GM19452 (cell line): ENCODE results near the gene TBCK.
"Not testable (repeated sequence)": the region's sequence is repeated elsewhere in the genome, so short reads cannot be mapped to it uniquely, and the experiment has no call there.

Source experiments
- ATAC-seq: cut with Tn5 transposase; IDR thresholded peaks from one replicate; pipeline ENCODE4 v1.9.1; 2021; ENCODE audit not compliant: unreplicated experiment

TBCK gene

DNA sequence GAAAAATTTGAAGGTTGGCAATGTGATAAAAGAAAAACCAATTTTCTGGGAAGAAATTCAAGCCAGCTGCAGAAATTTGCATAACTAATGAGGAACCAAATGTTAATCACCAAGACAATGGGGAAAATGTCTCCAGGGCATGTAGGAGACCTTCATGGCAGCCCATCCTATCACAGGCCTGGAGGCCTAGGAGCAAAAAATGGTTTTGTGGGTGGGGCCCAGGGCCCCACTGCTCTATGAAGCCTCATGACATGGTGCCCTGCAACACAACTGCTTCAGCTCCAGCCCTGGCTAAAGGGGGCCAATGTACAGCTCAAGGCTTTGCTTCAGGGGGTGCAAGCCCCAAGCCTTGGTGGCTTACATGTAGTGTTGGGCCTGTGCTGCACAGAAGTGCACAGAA lies 184.0 kb downstream of the TBCK start:
- no peak for ATAC-seq

DNA sequence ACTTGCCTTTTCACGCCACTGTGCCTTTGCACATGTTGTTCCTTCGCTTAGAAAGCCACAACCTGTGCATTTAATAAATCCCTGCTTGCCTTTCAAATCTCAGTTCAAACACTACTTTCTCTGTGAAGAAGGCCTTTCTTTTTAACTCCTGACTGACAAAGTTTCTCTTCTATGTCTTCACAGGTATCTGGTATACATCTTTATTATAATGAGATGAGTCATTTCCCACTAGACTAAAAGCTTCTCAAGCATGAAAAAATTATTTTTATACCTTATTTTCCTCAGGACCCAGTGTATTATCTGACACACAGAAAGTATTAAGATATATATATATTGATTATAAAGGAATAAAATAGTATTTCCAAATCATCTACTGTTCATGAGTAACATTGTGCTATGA lies 189.9 kb downstream of the TBCK start:
- no peak for ATAC-seq

DNA sequence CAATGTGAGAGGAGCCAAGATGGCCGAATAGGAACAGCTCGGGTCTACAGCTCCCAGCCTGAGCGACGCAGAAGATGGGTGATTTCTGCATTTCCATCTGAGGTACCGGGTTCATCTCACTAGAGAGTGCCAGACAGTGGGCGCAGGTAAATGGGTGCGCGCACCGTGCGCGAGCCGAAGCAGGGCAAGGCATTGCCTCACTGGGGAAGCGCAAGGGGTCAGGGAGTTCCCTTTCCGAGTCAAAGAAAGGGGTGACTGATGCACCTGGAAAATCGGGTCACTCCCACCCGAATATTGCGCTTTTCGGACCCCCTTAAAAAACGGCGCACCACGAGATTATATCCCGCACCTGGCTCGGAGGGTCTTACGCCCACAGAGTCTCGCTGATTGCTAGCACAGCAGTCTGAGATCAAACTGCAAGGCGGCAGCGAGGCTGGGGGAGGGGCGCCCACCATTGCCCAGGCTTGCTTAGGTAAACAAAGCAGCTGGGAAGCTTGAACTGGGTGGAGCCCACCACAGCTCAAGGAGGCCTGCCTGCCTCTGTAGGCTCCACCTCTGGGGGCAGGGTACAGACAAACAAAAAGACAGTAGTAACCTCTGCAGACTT lies 196.0 kb downstream of the TBCK start:
- ATAC-seq = not testable (repeated sequence)

DNA sequence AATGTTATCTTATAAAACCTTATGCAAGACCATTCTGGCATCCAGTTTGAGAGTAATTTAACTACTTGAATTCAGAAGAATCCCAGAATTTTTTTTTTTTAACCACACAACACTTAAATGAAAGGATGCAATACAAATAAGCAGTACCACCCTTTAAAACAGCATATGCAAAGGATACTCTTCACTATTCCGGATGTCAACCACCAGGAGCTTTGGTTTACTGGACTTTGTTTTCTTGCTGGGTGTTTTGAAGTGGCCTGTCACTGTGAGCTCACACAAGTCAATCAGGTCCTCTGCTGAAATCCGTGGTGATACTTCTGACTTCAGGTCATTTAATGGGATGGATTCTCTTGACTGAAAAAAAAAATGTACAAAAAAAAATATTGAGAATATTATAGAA lies 200.0 kb downstream of the TBCK start:
- no peak for ATAC-seq

DNA sequence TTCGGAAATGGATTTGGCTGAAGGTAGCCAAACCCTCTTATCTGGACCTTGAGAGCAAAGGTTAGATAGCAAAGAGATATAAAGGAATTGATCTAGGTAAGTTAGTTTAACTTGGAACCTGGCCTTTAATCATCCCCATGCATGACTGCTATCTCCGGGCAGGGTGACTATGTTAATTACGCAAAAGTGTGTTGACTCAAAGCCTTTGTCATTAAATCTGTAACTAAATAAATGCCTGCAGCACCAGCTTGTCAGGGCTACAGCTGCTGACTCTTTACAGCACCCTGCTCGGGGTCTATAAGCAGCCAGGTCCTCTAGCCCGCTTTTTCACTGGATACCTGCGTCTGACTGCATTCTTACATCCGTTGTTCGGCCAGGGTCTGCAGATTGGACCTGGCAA lies 201.7 kb downstream of the TBCK start:
- no peak for ATAC-seq

DNA sequence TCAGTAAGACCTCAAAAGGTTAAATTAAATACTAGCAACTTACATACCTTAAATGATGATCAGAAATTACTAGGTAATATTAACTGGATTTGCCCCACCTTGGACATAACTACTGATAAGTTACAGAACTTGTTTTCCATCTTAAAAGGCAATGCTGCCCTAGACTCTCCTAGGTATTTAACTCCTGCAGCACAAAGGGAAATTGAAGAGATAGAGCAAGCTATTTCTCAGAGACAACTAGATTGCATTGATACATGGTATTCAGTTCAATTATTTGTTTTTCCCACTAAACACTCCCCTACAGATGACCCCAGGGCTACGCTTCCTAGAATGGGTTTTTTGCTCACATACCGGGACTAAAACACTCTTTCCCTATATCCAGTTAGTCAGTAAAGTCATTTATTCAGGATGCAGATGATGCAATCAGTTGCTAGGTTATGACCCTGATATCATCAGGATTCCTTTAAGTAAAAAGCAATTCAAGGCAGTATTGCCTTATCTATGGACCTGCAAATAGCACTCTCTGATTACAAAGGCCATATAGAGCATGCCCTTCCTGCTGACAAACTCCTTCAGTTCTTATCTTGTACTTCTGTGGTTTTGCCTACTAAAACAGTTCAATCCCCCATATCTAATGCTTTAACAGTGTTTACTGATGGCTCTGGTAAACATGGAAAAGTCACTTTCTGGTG lies 204.1 kb downstream of the TBCK start:
- not testable (repeated sequence) for ATAC-seq

DNA sequence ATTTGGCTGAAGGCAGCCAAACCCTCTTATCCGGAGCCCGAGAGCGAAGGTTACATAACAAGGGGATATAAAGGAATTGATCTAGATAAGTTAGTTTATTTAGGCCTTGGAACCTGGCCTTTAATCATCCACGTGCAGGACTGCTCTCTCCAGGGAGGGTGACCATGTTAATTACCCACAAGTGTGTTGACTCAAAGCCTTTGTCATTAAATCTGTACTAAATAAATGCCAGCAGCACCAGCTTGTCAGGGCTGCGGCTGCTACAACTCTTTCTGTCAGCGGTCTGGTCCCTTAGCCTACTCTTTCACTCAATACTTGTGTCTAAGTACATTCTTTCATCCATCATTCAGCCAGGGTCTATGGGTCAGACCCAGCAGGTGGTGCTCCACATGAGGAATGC lies 206.1 kb downstream of the TBCK start:
- ATAC-seq = no peak

DNA sequence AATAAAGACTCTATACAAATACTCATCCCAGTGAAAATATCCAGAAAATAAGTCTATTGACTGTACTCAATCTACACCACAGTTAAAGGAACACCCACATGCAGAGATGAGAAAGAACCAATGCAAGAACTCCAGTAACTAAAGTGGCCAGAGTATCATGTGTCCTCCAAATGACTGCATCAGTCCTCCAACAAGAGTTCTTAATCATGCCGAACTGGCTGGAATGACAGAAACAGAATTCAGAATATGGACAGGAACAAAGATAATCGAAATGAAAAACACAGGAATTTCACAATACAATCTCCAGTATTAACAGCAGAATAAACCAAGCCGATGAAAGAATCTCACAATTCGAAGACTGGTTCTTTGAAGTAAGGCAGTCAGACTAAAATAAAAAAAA lies 210.3 kb downstream of the TBCK start:
- no peak for ATAC-seq

DNA sequence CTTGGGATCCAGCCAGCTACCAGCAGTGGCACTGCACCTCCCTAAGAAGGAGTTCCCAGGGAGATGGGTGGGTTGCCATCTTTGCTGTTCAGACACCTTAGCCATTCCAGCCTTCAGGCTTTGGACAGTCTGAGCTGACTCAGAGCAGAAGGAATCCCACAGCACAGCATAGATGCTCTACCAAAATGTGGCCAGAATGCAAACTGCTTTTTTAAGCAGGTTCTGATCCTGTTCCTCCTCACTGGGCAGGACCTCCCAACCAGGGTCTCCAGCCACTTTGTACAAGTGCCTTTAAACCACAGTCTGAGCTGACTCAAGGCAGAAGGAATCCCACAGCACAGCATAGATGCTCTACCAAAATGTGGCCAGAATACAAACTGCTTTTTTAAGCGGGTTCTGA lies 211.7 kb downstream of the TBCK start:
- ATAC-seq = no peak

DNA sequence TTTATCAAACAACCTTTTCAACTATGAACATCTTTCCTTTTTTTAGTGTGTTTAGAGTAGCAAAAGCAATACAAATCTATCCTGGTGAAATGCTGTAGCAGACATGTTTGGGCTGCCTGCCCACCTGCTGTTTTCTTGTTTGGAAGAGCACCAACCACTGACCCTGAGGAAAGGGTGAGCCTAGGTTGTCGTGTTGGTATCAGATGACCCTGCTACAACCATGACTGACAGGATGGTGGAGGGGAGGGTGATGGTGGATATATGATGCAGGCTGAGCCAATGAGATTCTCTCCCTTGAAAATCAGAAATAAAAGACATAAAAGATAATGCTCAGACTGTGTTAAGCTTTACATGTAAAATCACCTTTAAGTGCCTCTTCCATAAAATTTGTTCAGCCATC lies 219.6 kb downstream of the TBCK start:
- ATAC-seq = no peak

DNA sequence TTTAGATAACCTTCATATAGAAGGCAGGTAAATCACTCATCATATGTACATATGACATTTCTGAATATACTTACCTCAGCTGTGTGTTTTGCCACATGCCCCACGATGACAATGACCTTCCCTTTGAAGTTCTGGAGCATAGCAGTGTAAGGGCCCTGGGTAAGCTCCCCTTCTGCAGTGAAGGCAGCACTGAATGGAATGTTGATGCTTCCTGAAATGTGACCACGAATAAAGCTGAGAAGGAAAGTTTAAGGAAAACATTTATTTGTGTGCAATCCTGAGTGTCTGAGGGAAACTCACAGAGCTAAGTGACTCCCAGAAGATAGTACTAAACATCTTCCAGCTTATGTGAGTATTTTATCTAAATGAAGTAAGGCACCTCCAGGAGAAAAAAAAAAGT lies 220.6 kb downstream of the TBCK start:
- no peak for ATAC-seq

DNA sequence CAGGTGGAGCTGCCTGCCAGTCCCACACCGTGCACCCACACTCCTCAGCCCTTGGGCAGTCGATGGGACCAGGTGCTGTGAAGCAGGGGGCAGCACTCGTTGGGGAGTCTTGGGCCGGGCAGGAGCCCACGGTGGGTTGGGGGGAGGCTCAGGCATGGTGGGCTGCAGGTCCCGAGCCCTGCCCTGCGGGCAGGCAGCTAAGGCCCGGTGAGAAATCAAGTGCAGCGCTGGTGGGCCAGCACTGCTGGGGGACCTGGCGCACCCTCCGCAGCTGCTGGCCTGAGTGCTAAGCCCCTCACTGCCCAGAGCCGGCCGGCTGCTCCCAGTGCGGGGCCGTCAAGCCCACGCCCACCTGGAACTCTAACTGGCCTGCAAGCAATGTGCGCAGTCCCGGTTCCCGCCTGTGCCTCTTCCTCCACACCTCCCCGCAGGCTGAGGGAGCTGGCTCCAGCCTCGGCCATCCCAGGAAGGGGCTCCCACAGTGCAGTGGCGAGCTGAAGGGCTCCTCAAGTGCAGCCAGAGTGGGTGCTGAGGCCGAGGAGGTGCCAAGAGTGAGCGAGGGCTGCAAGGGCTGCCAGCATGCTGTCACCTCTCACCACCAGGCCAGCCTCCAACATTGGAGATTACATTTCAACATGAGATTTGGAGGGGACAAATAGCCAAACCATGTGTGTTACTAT lies 223.5 kb downstream of the TBCK start:
- no peak for ATAC-seq

DNA sequence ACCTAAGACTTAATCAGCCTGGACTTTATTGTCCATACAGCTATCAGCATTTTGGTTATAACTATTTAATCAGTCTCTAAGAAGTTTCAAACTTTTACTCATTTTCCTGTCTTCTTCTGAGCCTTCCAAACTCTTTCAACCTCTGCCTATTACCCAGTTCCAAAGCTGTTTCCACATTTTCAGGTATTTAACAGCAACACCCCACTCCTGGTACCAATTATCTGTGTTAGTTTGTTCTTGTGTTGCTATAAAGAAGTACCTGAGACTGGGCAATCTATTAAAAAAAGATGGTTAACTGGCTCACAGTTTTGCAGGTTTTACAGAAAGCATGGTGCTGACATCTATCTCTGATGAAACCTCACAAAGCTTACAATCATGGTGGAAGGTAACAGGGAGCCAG lies 225.2 kb downstream of the TBCK start:
- ATAC-seq = no peak

DNA sequence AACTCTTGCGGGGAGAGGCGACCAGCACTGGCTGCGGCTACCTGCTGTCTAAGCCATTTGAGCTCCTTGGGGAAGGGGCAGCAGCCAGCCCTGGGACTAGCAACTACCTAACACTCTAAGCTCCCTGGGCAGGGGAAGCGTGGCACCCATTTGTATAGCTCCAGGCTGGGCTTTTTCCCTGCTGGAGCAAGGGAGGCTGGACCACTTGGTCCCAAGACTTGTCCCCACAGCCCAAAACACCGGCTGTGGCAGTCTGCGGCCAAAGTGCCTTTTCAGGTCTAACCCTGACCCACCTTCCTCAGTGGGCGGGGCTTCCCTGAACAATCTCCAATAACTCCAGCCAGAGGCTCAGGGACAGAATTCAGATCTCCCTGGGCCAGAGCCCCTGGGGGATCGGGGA lies 232.9 kb downstream of the TBCK start:
- no peak for ATAC-seq

DNA sequence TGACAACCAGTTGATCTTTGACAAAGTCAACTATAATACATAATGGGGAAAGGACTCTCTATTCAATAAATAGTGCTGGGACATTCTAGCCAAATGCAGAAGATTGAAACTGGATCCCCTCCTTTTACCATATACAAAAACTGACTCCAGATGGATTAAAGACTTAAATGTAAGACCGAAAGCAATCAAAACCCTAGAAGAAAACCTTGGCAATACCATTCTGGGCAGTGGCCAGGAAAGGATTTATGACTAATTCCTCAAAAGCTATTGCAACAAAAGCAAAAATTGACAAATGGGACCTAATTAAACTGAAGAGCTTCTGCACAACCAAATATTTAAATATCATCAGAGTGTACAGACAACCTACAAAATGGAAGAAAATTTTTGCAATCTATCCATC lies 235.6 kb downstream of the TBCK start:
- no peak for ATAC-seq

DNA sequence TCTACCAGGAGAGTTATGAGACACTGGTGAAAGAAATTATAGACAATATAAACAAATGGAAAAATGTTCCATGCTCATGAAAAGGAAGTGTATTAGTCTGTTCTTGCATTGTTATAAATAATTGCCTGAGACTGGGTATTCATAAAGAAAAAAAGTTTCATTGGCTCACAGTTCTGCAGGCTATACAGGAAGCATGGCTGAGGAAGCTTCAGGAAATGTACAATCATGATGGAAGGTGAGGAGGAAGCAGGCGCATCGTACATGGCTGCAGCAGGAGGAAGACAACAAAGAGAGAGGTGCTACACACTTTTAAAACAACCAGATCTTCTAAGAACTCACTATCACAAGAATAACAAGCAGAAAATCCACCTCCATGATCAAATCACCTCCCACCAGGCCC lies 236.4 kb downstream of the TBCK start:
- no peak for ATAC-seq

DNA sequence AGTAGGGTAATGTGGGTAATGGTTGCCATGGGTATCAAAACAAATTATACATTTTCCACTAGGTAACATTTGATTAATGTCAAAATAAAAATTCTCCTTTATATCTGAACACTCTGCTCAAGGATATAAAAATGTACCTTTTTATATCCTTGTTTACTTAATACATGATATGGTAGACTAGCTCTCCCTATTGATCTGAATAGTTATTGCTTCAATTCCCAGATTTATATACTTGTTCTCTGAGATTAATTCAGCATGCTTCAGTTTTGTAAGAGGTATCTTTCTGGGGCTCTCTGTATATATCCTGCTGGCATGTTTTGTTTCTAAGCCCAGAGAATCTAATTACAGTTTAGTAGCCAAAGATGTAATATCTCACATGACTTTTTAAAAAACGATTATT lies 251.0 kb downstream of the TBCK start:
- ATAC-seq = no peak

DNA sequence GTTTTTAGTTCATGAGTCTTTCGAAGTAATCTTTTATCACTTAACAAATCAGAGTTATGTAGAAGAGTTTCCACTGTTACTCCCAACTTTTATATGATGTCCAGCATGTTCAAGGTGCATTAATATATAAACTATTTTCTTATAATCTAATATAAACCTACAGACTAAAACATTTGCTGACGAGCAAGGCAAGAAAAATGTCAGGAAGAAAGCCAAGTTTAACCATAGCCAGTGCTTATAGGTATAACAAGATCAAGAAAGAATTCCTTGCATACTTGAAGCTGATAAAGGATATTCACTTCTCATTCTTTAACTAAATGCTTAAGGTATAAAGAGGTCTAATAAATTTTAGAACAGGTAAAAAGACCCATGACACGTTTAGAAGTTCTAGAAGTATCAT lies 253.0 kb downstream of the TBCK start:
- ATAC-seq = no peak

DNA sequence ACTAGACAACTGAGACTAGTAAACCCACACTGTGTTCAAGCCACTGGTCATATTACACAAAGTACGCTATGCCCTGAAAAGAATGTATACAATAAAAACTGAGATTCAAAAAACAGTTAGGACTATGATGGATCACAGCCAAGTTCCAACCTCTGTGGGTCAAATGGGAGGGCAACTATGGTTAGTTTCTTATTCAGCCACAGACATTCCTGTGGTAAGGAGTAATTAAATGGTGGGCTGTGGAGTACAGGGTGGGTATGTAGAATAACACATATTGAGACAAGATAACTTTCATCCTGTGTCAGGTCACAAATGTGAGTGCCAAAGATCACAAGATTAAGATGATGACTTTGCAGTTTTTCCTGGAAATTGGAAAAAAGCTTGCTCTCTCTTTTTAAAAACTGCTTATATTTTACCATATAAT lies 253.5 kb downstream of the TBCK start:
- no peak for ATAC-seq

DNA sequence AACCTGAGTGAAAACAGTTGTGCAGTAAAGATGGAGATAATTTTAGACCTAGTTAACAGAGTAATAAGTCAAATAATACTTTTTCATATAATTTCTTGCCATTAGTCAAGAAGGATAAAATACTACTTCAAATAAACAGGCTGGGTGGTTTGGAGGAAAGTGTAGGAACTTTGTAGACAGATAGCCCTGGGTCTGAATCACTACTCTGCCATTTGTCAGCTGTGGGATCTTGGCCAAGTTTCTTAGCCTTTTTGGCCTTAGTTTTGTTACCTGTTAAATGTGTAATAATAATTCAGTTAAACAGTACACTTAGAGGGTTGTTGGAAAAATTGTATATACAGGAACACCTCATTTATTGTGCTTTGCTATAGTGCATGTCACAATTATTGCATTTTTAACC lies 257.1 kb downstream of the TBCK start:
- ATAC-seq = no peak

DNA sequence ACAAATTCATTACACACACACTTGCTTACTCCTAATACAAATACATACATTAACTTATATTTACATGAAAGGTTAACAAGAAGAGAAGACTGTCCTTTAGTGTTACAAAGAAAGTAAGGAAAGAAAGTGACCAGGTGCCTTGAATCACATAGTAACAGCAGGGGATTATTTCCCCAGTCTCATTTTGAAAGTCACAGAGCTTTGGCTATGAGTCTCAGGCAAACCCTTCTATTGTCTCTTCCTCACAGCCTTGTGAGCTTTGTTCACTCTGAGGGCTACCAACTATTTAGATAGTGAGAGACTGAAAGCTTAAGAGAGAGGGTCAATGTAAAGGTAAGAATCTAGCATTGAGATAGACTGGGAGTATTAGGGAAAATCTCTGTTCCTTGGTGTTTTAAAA lies 259.1 kb downstream of the TBCK start:
- no peak for ATAC-seq

DNA sequence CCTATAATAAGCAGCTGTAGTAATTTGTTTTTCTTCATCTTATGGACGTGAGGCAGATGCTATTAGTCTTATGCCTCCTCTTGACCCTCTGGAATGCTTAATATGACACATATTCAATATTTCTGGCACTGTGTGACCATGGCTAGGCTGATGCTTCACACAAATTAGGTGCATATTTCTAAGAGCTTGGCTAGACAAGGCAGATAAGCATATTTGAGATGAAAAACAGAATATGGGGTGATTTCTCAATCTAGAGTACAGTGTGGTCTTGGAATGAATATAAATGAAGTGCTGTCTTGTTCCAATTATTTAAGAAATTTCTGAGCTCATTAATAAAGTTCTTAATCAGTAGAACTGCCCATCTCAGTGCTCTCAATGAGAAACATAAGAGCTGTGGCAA lies 264.5 kb downstream of the TBCK start:
- ATAC-seq = no peak

DNA sequence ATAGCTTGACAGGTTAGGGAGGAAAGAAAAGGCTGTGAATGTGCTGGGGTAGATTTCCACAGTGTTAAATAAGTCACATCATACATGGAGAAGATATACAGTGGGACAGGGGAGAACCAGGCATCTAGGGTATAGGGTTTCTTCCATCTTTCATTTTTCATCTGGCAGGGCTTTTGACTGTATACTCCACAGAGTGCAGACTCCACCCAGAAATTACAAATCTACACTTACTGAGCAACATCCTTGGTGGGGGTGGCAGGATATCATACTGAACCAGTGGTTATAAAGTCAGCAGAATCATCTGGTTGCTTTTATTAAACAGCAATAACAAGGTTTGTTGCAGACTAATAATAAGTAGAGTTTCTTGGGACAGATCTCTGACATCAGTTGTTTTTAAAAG lies 266.5 kb downstream of the TBCK start:
- no peak for ATAC-seq
